ENCODE measurements around the gene APOA5. TPM values are rescaled to one million over a fixed set of nuclear protein-coding genes. Genes with fewer than 3 reads are reported as not detected.

APOA5 gene
- total RNA-seq, 1 donor from 2014 or later: not detected

- intact Hi-C loops (cut with micrococcal nuclease): loop anchor here (1.0 to 5.0 kb wide), 6 partner anchors 15 to 539 kb away; partner anchors contain the start of genes CEP164 and PAFAH1B2
- Mint-ChIP-seq H3K36me3 (ENCODE audit: low read depth) (peaks cover 38% of the 10 kb centered on the region), H3K27ac (peak within 1 kb of the TSS; percentile 88), H3K4me1 (ENCODE audit: low read depth) (peaks cover 50% of the 10 kb centered on the region), H3K9me3 (no peaks in the 10 kb centered on the region), H3K4me3 (peak within 1 kb of the TSS; percentile 90), H3K27me3 (ENCODE audit: insufficient read depth) (no peaks in the 10 kb centered on the region)
- peak; percentile 84 for DNase-seq (ENCODE audit: low spot score)
These were observed 3.7 kb downstream of the APOA5 start, which contains the start of gene ZPR1 for GRCh38 chr11:116787786-116788486. TSS of gene ZPR1 (minus strand) at chr11:116788023. CDS start at chr11:116787990, 33 bp downstream.

GRCh38 chr11:116787436-116787785, 4.3 kb downstream of the APOA5 start:
- H3K36me3 Mint-ChIP-seq (ENCODE audit: low read depth): peaks cover 43% of the 10 kb centered on the region
- intact Hi-C loops (cut with micrococcal nuclease): loop anchor here (5.0 kb wide), 2 partner anchors 240 to 540 kb away; partner anchors contain the start of gene CEP164

GRCh38 chr11:116786966-116787365, 4.7 kb downstream of the APOA5 start:
- Mint-ChIP-seq H3K4me3 (peak overlapping the region; percentile 90), H3K36me3 (ENCODE audit: low read depth) (peaks cover 47% of the 10 kb centered on the region), H3K9me3 (no peaks in the 10 kb centered on the region), H3K4me1 (ENCODE audit: low read depth) (peaks cover 60% of the 10 kb centered on the region), H3K27ac (peak overlapping the region; percentile 70), H3K27me3 (ENCODE audit: insufficient read depth) (no peaks in the 10 kb centered on the region)
- DNase-seq (ENCODE audit: low spot score): no peak
- intact Hi-C loops (cut with micrococcal nuclease): loop anchor here (5.0 kb wide), 2 partner anchors 240 to 540 kb away; partner anchors contain the start of gene CEP164

More at GRCh38 chr11:116787436-116787785, 4.3 kb downstream of the APOA5 start:
- Mint-ChIP-seq H3K4me1 (ENCODE audit: low read depth) (peaks cover 56% of the 10 kb centered on the region), H3K27me3 (ENCODE audit: insufficient read depth) (no peaks in the 10 kb centered on the region), H3K4me3 (peak overlapping the region; percentile 90), H3K27ac (peak overlapping the region; percentile 70), H3K9me3 (no peaks in the 10 kb centered on the region)
- DNase-seq (ENCODE audit: low spot score): no peak

GRCh38 chr11:116786326-116786725, 5.4 kb downstream of the APOA5 start:
- peaks cover 53% of the 10 kb centered on the region for H3K36me3 Mint-ChIP-seq (ENCODE audit: low read depth)
- H3K9me3 Mint-ChIP-seq: no peaks in the 10 kb centered on the region
- peak overlapping the region; percentile 90 for H3K4me3 Mint-ChIP-seq
- peaks cover 63% of the 10 kb centered on the region for H3K4me1 Mint-ChIP-seq (ENCODE audit: low read depth)
- H3K27me3 Mint-ChIP-seq (ENCODE audit: insufficient read depth): no peaks in the 10 kb centered on the region
- no peak overlapping the region for H3K27ac Mint-ChIP-seq
- intact Hi-C loops (cut with micrococcal nuclease): loop anchor here (5.0 kb wide), 2 partner anchors 241 to 541 kb away; partner anchors contain the start of gene CEP164
- DNase-seq (ENCODE audit: low spot score): no peak

GRCh38 chr11:116782728-116783127, 9.0 kb downstream of the APOA5 start:
- Mint-ChIP-seq H3K27me3 (ENCODE audit: insufficient read depth) (no peaks in the 10 kb centered on the region), H3K4me1 (ENCODE audit: low read depth) (peaks cover 74% of the 10 kb centered on the region), H3K27ac (no peak overlapping the region), H3K36me3 (ENCODE audit: low read depth) (peaks cover 85% of the 10 kb centered on the region), H3K9me3 (no peaks in the 10 kb centered on the region), H3K4me3 (no peak overlapping the region)
- no peak for DNase-seq (ENCODE audit: low spot score)
- intact Hi-C loops (cut with micrococcal nuclease): no loop called here

- Mint-ChIP-seq H3K9me3 (no peaks in the 10 kb centered on the region), H3K4me3 (no peak overlapping the region), H3K27me3 (ENCODE audit: insufficient read depth) (no peaks in the 10 kb centered on the region), H3K27ac (no peak overlapping the region), H3K4me1 (ENCODE audit: low read depth) (peaks cover 71% of the 10 kb centered on the region), H3K36me3 (ENCODE audit: low read depth) (peaks cover 68% of the 10 kb centered on the region)
- no peak for DNase-seq (ENCODE audit: low spot score)
- intact Hi-C loops (cut with micrococcal nuclease): no loop called here
These were observed 13.1 kb downstream of the APOA5 start for GRCh38 chr11:116778556-116778955.

GRCh38 chr11:116777056-116777455, 14.6 kb downstream of the APOA5 start:
- peak overlapping the region; percentile 14 for H3K27ac Mint-ChIP-seq
- H3K27me3 Mint-ChIP-seq (ENCODE audit: insufficient read depth): no peaks in the 10 kb centered on the region
- no peak for DNase-seq (ENCODE audit: low spot score)
- no peak overlapping the region for H3K4me3 Mint-ChIP-seq
- H3K9me3 Mint-ChIP-seq: no peaks in the 10 kb centered on the region
- peaks cover 62% of the 10 kb centered on the region for H3K4me1 Mint-ChIP-seq (ENCODE audit: low read depth)
- peaks cover 54% of the 10 kb centered on the region for H3K36me3 Mint-ChIP-seq (ENCODE audit: low read depth)
- intact Hi-C loops (cut with micrococcal nuclease): no loop called here

- Mint-ChIP-seq H3K27me3 (ENCODE audit: insufficient read depth) (no peaks in the 10 kb centered on the region), H3K9me3 (no peaks in the 10 kb centered on the region), H3K36me3 (ENCODE audit: low read depth) (peaks cover 51% of the 10 kb centered on the region), H3K27ac (peak overlapping the region; percentile 19), H3K4me1 (ENCODE audit: low read depth) (peaks cover 65% of the 10 kb centered on the region), H3K4me3 (no peak overlapping the region)
- intact Hi-C loops (cut with micrococcal nuclease): no loop called here
- DNase-seq (ENCODE audit: low spot score): no peak
These were observed 15.1 kb downstream of the APOA5 start for GRCh38 chr11:116776522-116776984.

- Mint-ChIP-seq H3K27ac (peak overlapping the region; percentile 19), H3K4me1 (ENCODE audit: low read depth) (peaks cover 65% of the 10 kb centered on the region)
These were observed 15.7 kb downstream of the APOA5 start for GRCh38 chr11:116775975-116776374.

GRCh38 chr11:116774661-116775060, 17.0 kb downstream of the APOA5 start:
- intact Hi-C loops (cut with micrococcal nuclease): no loop called here
- Mint-ChIP-seq H3K36me3 (ENCODE audit: low read depth) (peaks cover 43% of the 10 kb centered on the region), H3K27me3 (ENCODE audit: insufficient read depth) (no peaks in the 10 kb centered on the region), H3K4me1 (ENCODE audit: low read depth) (peaks cover 64% of the 10 kb centered on the region), H3K4me3 (peak overlapping the region; percentile 0), H3K9me3 (no peaks in the 10 kb centered on the region), H3K27ac (no peak overlapping the region)
- no peak for DNase-seq (ENCODE audit: low spot score)

More at GRCh38 chr11:116775975-116776374, 15.7 kb downstream of the APOA5 start:
- H3K36me3 Mint-ChIP-seq (ENCODE audit: low read depth): peaks cover 48% of the 10 kb centered on the region
- no peaks in the 10 kb centered on the region for H3K27me3 Mint-ChIP-seq (ENCODE audit: insufficient read depth)
- intact Hi-C loops (cut with micrococcal nuclease): no loop called here
- H3K9me3 Mint-ChIP-seq: no peaks in the 10 kb centered on the region
- no peak for DNase-seq (ENCODE audit: low spot score)
- no peak overlapping the region for H3K4me3 Mint-ChIP-seq

- DNase-seq (ENCODE audit: low spot score): no peak
- no peaks in the 10 kb centered on the region for H3K27me3 Mint-ChIP-seq (ENCODE audit: insufficient read depth)
- H3K36me3 Mint-ChIP-seq (ENCODE audit: low read depth): peaks cover 32% of the 10 kb centered on the region
- H3K4me3 Mint-ChIP-seq: peak overlapping the region; percentile 99
- H3K27ac Mint-ChIP-seq: peak overlapping the region; percentile 97
- intact Hi-C loops (cut with micrococcal nuclease): loop anchor here (1.0 to 2.0 kb wide), 6 partner anchors 15 to 457 kb away; partner anchors contain the start of genes SIDT2, SIK3 and ZPR1
- peaks cover 52% of the 10 kb centered on the region for H3K4me1 Mint-ChIP-seq (ENCODE audit: low read depth)
- H3K9me3 Mint-ChIP-seq: no peaks in the 10 kb centered on the region
These were observed 18.2 kb downstream of the APOA5 start for GRCh38 chr11:116773203-116774097.

- Mint-ChIP-seq H3K27ac (peak within 1 kb of the TSS; percentile 97), H3K4me1 (ENCODE audit: low read depth) (peaks cover 46% of the 10 kb centered on the region), H3K36me3 (ENCODE audit: low read depth) (peaks cover 24% of the 10 kb centered on the region), H3K9me3 (no peaks in the 10 kb centered on the region), H3K27me3 (ENCODE audit: insufficient read depth) (no peaks in the 10 kb centered on the region), H3K4me3 (peak within 1 kb of the TSS; percentile 99)
- intact Hi-C loops (cut with micrococcal nuclease): loop anchor here (1.0 to 2.0 kb wide), 6 partner anchors 16 to 458 kb away; partner anchors contain the start of genes SIDT2, SIK3 and ZPR1
- DNase-seq (ENCODE audit: low spot score): peak; percentile 93
These were observed 19.1 kb downstream of the APOA5 start, which contains the start of gene BUD13 for GRCh38 chr11:116772443-116773202. TSS of gene BUD13 (minus strand) at chr11:116772987. CDS start at chr11:116772964, 23 bp downstream.

Measured in activated T-helper 1 cell treated with anti-CD3 and anti-CD28 coated beads, Interleukin-12 subunit alpha, Interleukin-12 subunit beta, Interleukin-2, Interleukin-4 antibody, amounts not matched to agents 30 ng/mL and 10 ng/mL and 1 ng/mL, durations not matched to agents 14 hours and 24 hours and 36 hours (primary cell).